HUES48 (cell line): ENCODE results near the gene PDZD4.

Experiments
- H3K27ac ChIP-seq: one replicate; pipeline ENCODE4 v1.7.0; 2013; ENCODE audit warnings: low read depth, low read length, inconsistent platforms
- H3K27me3 ChIP-seq: 2 replicates; pipeline ENCODE4 v1.6.1; 2013; ENCODE audit warnings: mild to moderate bottlenecking, low read length; ENCODE audit not compliant: control insufficient read depth, insufficient read depth
- H3K36me3 ChIP-seq: 2 replicates; pipeline ENCODE4 v1.6.1; 2013; ENCODE audit warnings: low read length; ENCODE audit not compliant: control insufficient read depth, insufficient read depth
- H3K4me1 ChIP-seq: 2 replicates; pipeline ENCODE4 v1.6.1; 2013; ENCODE audit warnings: mild to moderate bottlenecking, low read length; ENCODE audit not compliant: control insufficient read depth, insufficient read depth
- H3K4me3 ChIP-seq: 2 replicates; pipeline ENCODE4 v1.5.1; 2013; ENCODE audit warnings: mild to moderate bottlenecking, low read depth, low read length
- H3K9ac ChIP-seq: 2 replicates; pipeline ENCODE4 v1.6.1; 2013; ENCODE audit warnings: mild to moderate bottlenecking, low read depth, low read length, moderate library complexity
- H3K9me3 ChIP-seq: 2 replicates; pipeline ENCODE4 v1.6.1; 2013; ENCODE audit warnings: low read length; ENCODE audit not compliant: control insufficient read depth, insufficient read depth

PDZD4 gene

DNA sequence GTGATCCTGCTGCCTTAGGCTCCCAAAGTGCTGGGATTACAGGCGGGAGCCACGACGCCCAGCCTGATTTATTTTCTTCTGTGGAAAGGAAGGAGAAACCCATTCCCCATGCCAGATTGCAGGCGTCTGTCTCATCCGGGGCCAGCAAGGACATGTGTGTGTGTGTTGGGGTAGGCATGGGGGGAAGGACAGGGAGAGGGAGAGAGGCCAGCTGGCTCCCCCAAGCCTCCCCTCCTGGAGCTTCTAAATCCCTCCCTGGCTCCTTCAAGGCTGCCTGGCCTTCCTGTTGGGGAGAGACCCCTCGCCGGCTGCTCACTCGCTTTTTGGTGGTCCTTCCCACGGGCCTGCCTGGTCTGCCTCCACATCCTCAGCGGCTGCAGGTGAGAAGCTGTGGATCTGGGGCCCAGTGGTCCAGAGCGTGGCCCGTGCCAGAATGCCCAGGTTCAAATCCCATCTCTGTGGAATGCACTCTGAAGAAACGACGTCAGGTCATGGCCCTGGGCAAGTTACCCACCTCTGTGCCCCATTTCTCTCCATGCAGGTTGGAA lies 67.6 kb downstream of the PDZD4 start:
- H3K27me3 ChIP-seq: no peaks in the 10 kb centered on the region
- H3K4me3 ChIP-seq: no peak overlapping the region
- H3K9ac ChIP-seq: no peak overlapping the region
- H3K36me3 ChIP-seq: no peaks in the 10 kb centered on the region
- H3K27ac ChIP-seq: no peak overlapping the region
- no peaks in the 10 kb centered on the region for H3K4me1 ChIP-seq
- peaks cover 20% of the 10 kb centered on the region for H3K9me3 ChIP-seq

GRCh38 chrX:153761863-153762262 lies 68.5 kb downstream of the PDZD4 start:
- H3K27ac ChIP-seq: no peak overlapping the region
- H3K27me3 ChIP-seq: no peaks in the 10 kb centered on the region
- no peaks in the 10 kb centered on the region for H3K36me3 ChIP-seq
- H3K9ac ChIP-seq: no peak overlapping the region
- peaks cover 26% of the 10 kb centered on the region for H3K9me3 ChIP-seq
- no peaks in the 10 kb centered on the region for H3K4me1 ChIP-seq
- H3K4me3 ChIP-seq: no peak overlapping the region

GRCh38 chrX:153755136-153755535 lies 75.2 kb downstream of the PDZD4 start:
- H3K4me1 ChIP-seq: no peaks in the 10 kb centered on the region
- H3K27ac ChIP-seq: no peak overlapping the region
- H3K9me3 ChIP-seq: peaks cover 37% of the 10 kb centered on the region
- no peak overlapping the region for H3K9ac ChIP-seq
- no peaks in the 10 kb centered on the region for H3K27me3 ChIP-seq
- H3K4me3 ChIP-seq: no peak overlapping the region
- H3K36me3 ChIP-seq: no peaks in the 10 kb centered on the region
